Transverse colon (tissue), 3 donors: ENCODE measurements around the gene TBCEL.

ENCODE experiments used
- CTCF ChIP-seq, 5 experiments: fragments of 200-600 bp in 3 of 5; fragments of 450-650 bp in 2 of 5; sonication (generic) in 3 of 5; IDR thresholded peaks; 1 replicate in 2 of 5; 2 replicates in 3 of 5; pipeline ENCODE4 v1.5.1; 2016 to 2017; ENCODE audit warnings: antibody characterized with exemption in 5 of 5, inconsistent platforms in 3 of 5, mild to moderate bottlenecking in 2 of 5, moderate library complexity in 1 of 5
- EP300 ChIP-seq: sonication (generic); formaldehyde crosslinking; IDR thresholded peaks from one replicate; pipeline ENCODE4 v1.6.1; 2017; ENCODE audit warnings: antibody characterized with exemption, low read depth

- TF ChIP-seq CTCF (IDR thresholded peaks at IDR 0.05) (no peak), EP300 (no peak)
These were observed 29.6 kb upstream of the TBCEL start for GRCh38 chr11:120994091-120994859.
